Body of pancreas (tissue), 4 donors: Measurements from ENCODE around the gene KLHL40.

ENCODE experiments used
- POLR2A ChIP-seq, 3 donors: fragments of 450-650 bp; IDR thresholded peaks; one replicate each; pipeline ENCODE4 v1.6.1; 2016; ENCODE audit warnings: antibody characterized with exemption in 3 of 3, mild to moderate bottlenecking in 2 of 3
- TF ChIP-seq, protein P1 (sequence below), 7 experiments: fragments of 450-650 bp in 4 of 7; fragments of 200-600 bp in 3 of 7; sonication (generic) in 3 of 7; IDR thresholded peaks; one replicate each; pipeline ENCODE4 v1.5.1; 2016 to 2019; ENCODE audit warnings: antibody characterized with exemption in 7 of 7

GRCh38 chr3:42725454-42725853, 40.1 kb downstream of the KLHL40 start:
- TF ChIP-seq, protein P1, sequence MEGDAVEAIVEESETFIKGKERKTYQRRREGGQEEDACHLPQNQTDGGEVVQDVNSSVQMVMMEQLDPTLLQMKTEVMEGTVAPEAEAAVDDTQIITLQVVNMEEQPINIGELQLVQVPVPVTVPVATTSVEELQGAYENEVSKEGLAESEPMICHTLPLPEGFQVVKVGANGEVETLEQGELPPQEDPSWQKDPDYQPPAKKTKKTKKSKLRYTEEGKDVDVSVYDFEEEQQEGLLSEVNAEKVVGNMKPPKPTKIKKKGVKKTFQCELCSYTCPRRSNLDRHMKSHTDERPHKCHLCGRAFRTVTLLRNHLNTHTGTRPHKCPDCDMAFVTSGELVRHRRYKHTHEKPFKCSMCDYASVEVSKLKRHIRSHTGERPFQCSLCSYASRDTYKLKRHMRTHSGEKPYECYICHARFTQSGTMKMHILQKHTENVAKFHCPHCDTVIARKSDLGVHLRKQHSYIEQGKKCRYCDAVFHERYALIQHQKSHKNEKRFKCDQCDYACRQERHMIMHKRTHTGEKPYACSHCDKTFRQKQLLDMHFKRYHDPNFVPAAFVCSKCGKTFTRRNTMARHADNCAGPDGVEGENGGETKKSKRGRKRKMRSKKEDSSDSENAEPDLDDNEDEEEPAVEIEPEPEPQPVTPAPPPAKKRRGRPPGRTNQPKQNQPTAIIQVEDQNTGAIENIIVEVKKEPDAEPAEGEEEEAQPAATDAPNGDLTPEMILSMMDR (IDR thresholded peaks at IDR 0.05) = no peak
- no peak for TF ChIP-seq POLR2A (IDR thresholded peaks at IDR 0.05)
